Kidney epithelial cell (primary cell): ENCODE measurements around the gene ASCC3. TPM values are rescaled to one million over a fixed set of nuclear protein-coding genes. Genes with fewer than 3 reads are reported as not detected.

Source experiments
- DNase-seq: peaks from one replicate; pipeline ENCODE4 v3.0.0-alpha.2; 2010; ENCODE audit warnings: low read depth
- H3K27me3 ChIP-seq: 2 replicates; pipeline ENCODE4 v1.6.0; 2011; ENCODE audit warnings: low read length; ENCODE audit not compliant: control insufficient read depth, insufficient read depth
- H3K36me3 ChIP-seq: 2 replicates; pipeline ENCODE4 v1.5.1; 2011; ENCODE audit warnings: low read length; ENCODE audit not compliant: control insufficient read depth, insufficient read depth
- H3K4me3 ChIP-seq: 2 replicates; pipeline ENCODE4 v1.5.1; 2011; ENCODE audit warnings: low read depth, mild to moderate bottlenecking, control low read depth, low read length
- CTCF ChIP-seq: IDR thresholded peaks from 2 replicates; pipeline ENCODE4 v1.5.1; 2011; ENCODE audit warnings: mild to moderate bottlenecking, moderate library complexity, low read length, control low read depth, inconsistent platforms; ENCODE audit not compliant: insufficient read depth, poor library complexity, severe bottlenecking
- total RNA-seq: library from RNA; depleted of rRNA; stranded (reverse); fragments of >200 nt; gene quantifications from 2 replicates; pipeline ENCODE4 v1.2.3, GENCODE V29; 2015

ASCC3 gene
- total RNA-seq, 1 donor from 2014 or later, result 41.9 TPM

GRCh38 chr6:100918152-100918551 is 37.0 kb upstream of the ASCC3 start:
- no peak for DNase-seq
- no peaks in the 10 kb centered on the region for H3K27me3 ChIP-seq
- no peak for TF ChIP-seq CTCF
- H3K36me3 ChIP-seq, result no peaks in the 10 kb centered on the region
- H3K4me3 ChIP-seq, result no peak overlapping the region

DNA sequence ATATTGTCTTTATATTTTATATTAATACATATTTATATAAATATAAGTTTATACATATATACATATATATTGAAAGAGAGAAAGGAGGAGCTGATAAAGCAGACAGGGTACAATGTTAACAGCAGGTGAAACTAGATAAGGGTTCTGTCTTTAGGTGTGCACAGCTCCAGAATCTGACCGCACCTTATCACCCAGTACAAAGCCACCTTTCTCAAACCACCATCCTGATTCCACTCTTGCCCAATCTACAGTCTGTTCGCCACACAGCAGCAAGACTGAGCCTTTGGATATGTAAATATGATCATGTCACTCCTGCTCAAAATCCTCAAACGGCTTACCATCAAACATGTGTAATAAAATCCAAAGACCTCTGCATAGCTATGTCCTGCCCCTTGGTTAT is 34.7 kb upstream of the ASCC3 start:
- DNase-seq, result no peak
- H3K27me3 ChIP-seq, result no peaks in the 10 kb centered on the region
- H3K36me3 ChIP-seq, result no peaks in the 10 kb centered on the region
- no peak for TF ChIP-seq CTCF
- H3K4me3 ChIP-seq, result no peak overlapping the region

DNA sequence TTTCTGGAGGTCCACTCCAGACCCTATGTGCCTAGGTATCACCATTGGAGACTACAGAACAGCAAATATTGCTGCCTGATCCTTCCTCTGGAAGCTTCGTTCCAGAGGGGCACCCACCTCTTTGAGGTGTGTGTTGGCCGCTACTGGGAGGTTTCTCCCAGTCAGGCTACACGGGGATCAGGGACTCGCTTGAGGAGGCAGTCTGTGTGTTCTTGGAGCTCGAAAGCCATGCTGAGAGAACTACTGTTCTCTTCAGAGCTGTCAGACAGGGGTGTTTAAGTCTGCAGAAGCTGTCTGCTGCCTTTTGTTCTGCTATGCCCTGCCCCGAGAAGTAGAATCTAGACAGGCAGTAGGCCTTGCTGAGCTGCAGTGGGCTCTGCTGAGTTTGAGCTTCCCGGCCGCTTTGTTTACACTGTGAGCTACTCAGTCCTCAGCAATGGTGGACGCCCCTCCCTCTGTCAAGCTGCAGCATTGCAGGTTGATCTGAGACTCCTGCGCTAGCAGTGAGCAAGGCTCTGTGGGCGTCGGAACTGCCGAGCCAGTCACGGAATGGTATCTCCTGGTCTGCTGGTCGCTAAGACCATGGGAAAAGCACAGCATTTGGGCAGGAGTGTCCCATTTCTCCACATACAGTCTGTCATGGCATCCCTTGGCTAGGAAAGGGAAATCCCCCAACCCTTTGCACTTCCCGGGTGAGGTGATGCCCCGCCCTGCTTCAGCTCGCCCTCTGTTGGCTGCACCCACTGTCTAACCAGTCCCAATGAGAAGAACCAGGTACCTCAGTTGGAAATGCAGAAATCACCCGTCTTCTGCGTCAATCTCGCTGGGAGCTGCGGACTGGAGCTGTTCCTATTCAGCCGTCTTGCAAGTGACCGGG is 32.5 kb upstream of the ASCC3 start:
- no peak overlapping the region for H3K4me3 ChIP-seq
- no peak for DNase-seq
- no peak for TF ChIP-seq CTCF
- no peaks in the 10 kb centered on the region for H3K36me3 ChIP-seq
- H3K27me3 ChIP-seq, result no peaks in the 10 kb centered on the region

DNA sequence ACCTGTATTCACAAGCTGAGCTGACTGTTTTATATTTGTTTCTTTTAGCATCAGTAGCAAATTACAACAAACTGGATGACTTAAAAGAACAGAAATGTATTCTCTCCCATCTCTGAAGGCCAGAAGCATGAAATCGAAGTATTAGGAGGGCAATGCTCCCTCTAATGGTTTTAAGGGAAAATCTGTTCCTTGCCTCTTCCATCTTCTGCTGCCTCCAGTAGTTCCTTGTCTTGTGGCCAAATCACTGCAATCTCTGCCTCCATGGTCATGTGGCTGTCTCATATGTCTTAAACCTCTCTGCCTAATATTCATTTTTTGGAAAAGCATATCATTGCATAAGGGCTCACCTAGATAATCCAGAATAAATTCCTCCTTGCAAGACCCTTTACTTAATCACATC is 25.2 kb upstream of the ASCC3 start:
- no peaks in the 10 kb centered on the region for H3K36me3 ChIP-seq
- H3K4me3 ChIP-seq, result no peak overlapping the region
- no peaks in the 10 kb centered on the region for H3K27me3 ChIP-seq
- no peak for TF ChIP-seq CTCF
- no peak for DNase-seq

DNA sequence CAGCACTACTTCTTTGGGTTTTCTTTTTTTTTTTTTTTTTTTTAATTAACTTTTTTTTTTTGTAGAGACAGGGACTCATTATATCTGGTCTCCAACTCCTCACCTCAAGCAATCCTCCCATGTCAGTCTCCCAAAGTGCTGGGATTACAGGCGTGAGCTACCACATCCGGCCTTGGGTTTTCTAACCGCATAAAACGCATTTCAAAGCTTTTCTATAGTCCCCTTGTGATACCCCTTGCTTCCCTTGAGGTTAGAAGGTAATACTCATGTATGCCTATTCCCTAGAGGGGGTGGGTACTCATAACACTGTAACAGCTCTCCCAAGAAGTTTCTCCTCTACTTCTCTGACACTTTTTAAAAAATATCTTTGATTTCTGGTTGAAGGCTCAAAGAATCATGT is 23.9 kb upstream of the ASCC3 start:
- no peak for TF ChIP-seq CTCF
- no peak for DNase-seq
- no peaks in the 10 kb centered on the region for H3K27me3 ChIP-seq
- no peak overlapping the region for H3K4me3 ChIP-seq
- no peaks in the 10 kb centered on the region for H3K36me3 ChIP-seq

GRCh38 chr6:100904316-100904715 is 23.2 kb upstream of the ASCC3 start:
- no peak for DNase-seq
- H3K27me3 ChIP-seq, result no peaks in the 10 kb centered on the region
- no peak overlapping the region for H3K4me3 ChIP-seq
- H3K36me3 ChIP-seq, result no peaks in the 10 kb centered on the region
- no peak for TF ChIP-seq CTCF
